ENCODE measurements around the gene BMPER.

BMPER gene

GRCh38 chr7:34107276-34107675, 201.9 kb downstream of the BMPER start:
- TF ChIP-seq ZSCAN30 (tag by site-specific recombination; IDR thresholded peaks at IDR 0.05) (no peak), PRDM1 (tag by site-specific recombination; IDR thresholded peaks at IDR 0.05) (no peak), ZFP3 (tag by site-specific recombination; IDR thresholded peaks at IDR 0.05; ENCODE audit: low read depth) (no peak), KLF9 (tag by site-specific recombination; IDR thresholded peaks at IDR 0.05; ENCODE audit: low read depth) (no peak), PRDM10 (tag by site-specific recombination; IDR thresholded peaks at IDR 0.05) (no peak), CTCF (tag by site-specific recombination; IDR thresholded peaks at IDR 0.05) (no peak), ZSCAN4 (tag by site-specific recombination; IDR thresholded peaks at IDR 0.05) (no peak), ZNF292 (tag by site-specific recombination; IDR thresholded peaks at IDR 0.05; ENCODE audit: borderline replicate concordance, low read depth) (no peak), GLI2 (tag by site-specific recombination; IDR thresholded peaks at IDR 0.05; ENCODE audit: borderline replicate concordance, low read depth) (no peak), OSR2 (tag by site-specific recombination; IDR thresholded peaks at IDR 0.05) (no peak), OVOL3 (tag by site-specific recombination; IDR thresholded peaks at IDR 0.05) (no peak), TSHZ1 (tag by site-specific recombination; IDR thresholded peaks at IDR 0.05; ENCODE audit: borderline replicate concordance) (no peak), ZSCAN5A (tag by site-specific recombination; IDR thresholded peaks at IDR 0.05) (no peak), ZNF626 (tag by site-specific recombination; IDR thresholded peaks at IDR 0.05) (no peak), EGR2 (tag by site-specific recombination; IDR thresholded peaks at IDR 0.05; ENCODE audit: low read depth) (no peak), ZNF280D (tag by site-specific recombination; IDR thresholded peaks at IDR 0.05) (no peak)
- no peaks in the 10 kb centered on the region for H3K4me1 ChIP-seq (ENCODE audit: control insufficient read depth, insufficient read depth, low read length)
- H3K4me3 ChIP-seq (ENCODE audit: low read depth, low read length): no peak overlapping the region
- H3K36me3 ChIP-seq (ENCODE audit: control insufficient read depth in 2 of 2, insufficient read depth in 1 of 2, low read length in 2 of 2): no peaks in the 10 kb centered on the region
- no peak overlapping the region for H3K27ac ChIP-seq (ENCODE audit: extremely low read depth, low read depth, low read length)
- ChIA-PET POLR2A (no interaction called here), CTCF (interaction anchor here (1.0 to 1.7 kb wide), 2 partner anchors 27 to 125 kb away, joined by 3 to 4 read pairs; no protein-coding TSS in a partner anchor)
- no peaks in the 10 kb centered on the region for H3K9me3 ChIP-seq (ENCODE audit: control insufficient read depth, insufficient read depth, low read depth, low read length)
